GM19025 (cell line): ENCODE results near the gene EHBP1L1.
A peak's percentile ranks its signal among the peaks of the same experiment; 100 is the strongest.

Experiments
- ATAC-seq: cut with Tn5 transposase; IDR thresholded peaks from one replicate; pipeline ENCODE4 v1.9.1; 2021; ENCODE audit warnings: mild to moderate bottlenecking, low read depth, moderate library complexity; ENCODE audit not compliant: unreplicated experiment

The EHBP1L1 gene

GRCh38 chr11:65576232-65576866, 496 bp downstream of the EHBP1L1 start:
- no peak for ATAC-seq

- ATAC-seq: no peak
Observed at GRCh38 chr11:65576867-65577755, 1.3 kb downstream of the EHBP1L1 start.

GRCh38 chr11:65577756-65578109, 1.9 kb downstream of the EHBP1L1 start:
- ATAC-seq: no peak

GRCh38 chr11:65578134-65578533, 2.3 kb downstream of the EHBP1L1 start:
- no peak for ATAC-seq

GRCh38 chr11:65578667-65579066, 2.8 kb downstream of the EHBP1L1 start:
- no peak for ATAC-seq

- ATAC-seq: no peak
Observed at GRCh38 chr11:65579291-65579690, 3.4 kb downstream of the EHBP1L1 start.

GRCh38 chr11:65580031-65580692, 4.3 kb downstream of the EHBP1L1 start:
- ATAC-seq: no peak

GRCh38 chr11:65580756-65581155, 4.9 kb downstream of the EHBP1L1 start:
- no peak for ATAC-seq

GRCh38 chr11:65581928-65582327, 6.1 kb downstream of the EHBP1L1 start:
- no peak for ATAC-seq

GRCh38 chr11:65583589-65583988, 7.7 kb downstream of the EHBP1L1 start:
- no peak for ATAC-seq

GRCh38 chr11:65584106-65584505, 8.3 kb downstream of the EHBP1L1 start:
- no peak for ATAC-seq

GRCh38 chr11:65584723-65585171, 8.9 kb downstream of the EHBP1L1 start:
- ATAC-seq: no peak

GRCh38 chr11:65585396-65586246, 9.8 kb downstream of the EHBP1L1 start:
- ATAC-seq: no peak

- ATAC-seq: no peak
Observed at GRCh38 chr11:65586247-65586630, 10.4 kb downstream of the EHBP1L1 start.

GRCh38 chr11:65586676-65587075, 10.8 kb downstream of the EHBP1L1 start:
- ATAC-seq: no peak

GRCh38 chr11:65588199-65589054, 12.6 kb downstream of the EHBP1L1 start:
- peak; percentile 65 for ATAC-seq

- ATAC-seq: no peak
Observed at GRCh38 chr11:65589444-65590239, 13.8 kb downstream of the EHBP1L1 start.

GRCh38 chr11:65590240-65590738, 14.4 kb downstream of the EHBP1L1 start:
- ATAC-seq: no peak
